ENCODE measurements around the gene KIF26B. TPM values are rescaled to one million over a fixed set of nuclear protein-coding genes. Genes with fewer than 3 reads are reported as not detected.

KIF26B gene
- polyA plus RNA-seq, 1 of the 3 experiments (the other 2 are of a cell fraction): 2.6 TPM

GRCh38 chr1:245488346-245489129 is 333.8 kb downstream of the KIF26B start (continued):
- TF ChIP-seq ZBTB33 (IDR thresholded peaks at IDR 0.05; ENCODE audit: borderline replicate concordance, low read depth) (no peak), MXI1 (IDR thresholded peaks at IDR 0.05; ENCODE audit: low read depth, low read length) (no peak), GATA2 (CRISPR knock-in tag; IDR thresholded peaks at IDR 0.05) (no peak), NRF1 (IDR thresholded peaks at IDR 0.05; ENCODE audit: low read depth, low read length) (no peak), NFIC (IDR thresholded peaks at IDR 0.05; ENCODE audit: borderline replicate concordance) (no peak), EP300 (IDR thresholded peaks at IDR 0.05; ENCODE audit: borderline replicate concordance in 1 of 2, low read depth in 1 of 2, low read length in 1 of 2) (no peak), TEAD4 (IDR thresholded peaks at IDR 0.05; ENCODE audit: borderline replicate concordance, insufficient read depth) (no peak)

- DNase-seq: no peak
- Histone ChIP-seq H3K4me3 (ENCODE audit: low read depth in 2 of 2, low read length in 1 of 2) (no peak overlapping the region), H3K4me2 (no peak overlapping the region), H4K20me1 (ENCODE audit: insufficient read depth) (no peaks in the 10 kb centered on the region), H3K9me2 (no peaks in the 10 kb centered on the region), H3K4me1 (ENCODE audit: control insufficient read depth in 1 of 2, insufficient read depth in 2 of 2, low read depth in 1 of 2, low read length in 1 of 2) (peaks cover 0 to 2% of the 10 kb centered on the region in 2 experiments; a peak in 1 of 4 replicates), H3K36me3 (replicated peaks in 1 of 2; ENCODE audit: control insufficient read depth in 1 of 2, insufficient read depth in 2 of 2, low read length in 1 of 2) (peaks cover 0 to 23% of the 10 kb centered on the region in 2 experiments), H3K9me3 (no peaks in the 10 kb centered on the region), H3K79me2 (ENCODE audit: insufficient read depth) (no peaks in the 10 kb centered on the region), H3F3A (replicated peaks; ENCODE audit: insufficient read depth) (no peaks in the 10 kb centered on the region), H3K27ac (ENCODE audit: low read depth in 2 of 2, low read length in 1 of 2) (no peak overlapping the region), H3K27me3 (ENCODE audit: insufficient read depth) (no peaks in the 10 kb centered on the region), H3K9ac (no peak overlapping the region), H2AFZ (ENCODE audit: low read depth) (no peak overlapping the region)
- 66% methylated on average over 2 of the region's 2 CpGs for WGBS (ENCODE audit: low lambda C conversion rate)
- TF ChIP-seq FOXM1 (IDR thresholded peaks at IDR 0.05; ENCODE audit: low read depth): no peak
- no peak for TF ChIP-seq EZH2phosphoT487 (IDR thresholded peaks at IDR 0.05; ENCODE audit: borderline replicate concordance, low read depth)
- TF ChIP-seq MAX (IDR thresholded peaks at IDR 0.05; ENCODE audit: low read depth): no peak
- TF ChIP-seq MEF2A (IDR thresholded peaks at IDR 0.05; ENCODE audit: borderline replicate concordance, low read depth): no peak
- TF ChIP-seq GABPA (IDR thresholded peaks at IDR 0.05; ENCODE audit: low read depth): no peak
- TF ChIP-seq SMC3 (IDR thresholded peaks at IDR 0.05; ENCODE audit: low read depth, low read length): no peak
- CTCF ChIA-PET: interaction anchor here (2.1 kb wide), 1 partner anchor 22 kb away, joined by 5 read pairs; no protein-coding TSS in a partner anchor
- POLR2A ChIA-PET: no interaction called here
Measured at GRCh38 chr1:245489838-245490237, 335.1 kb downstream of the KIF26B start.

- POLR2A ChIA-PET: no interaction called here
- no peaks in the 10 kb centered on the region for H4K20me1 ChIP-seq (ENCODE audit: insufficient read depth)
- H3K4me1 ChIP-seq (ENCODE audit: control insufficient read depth in 1 of 2, insufficient read depth in 2 of 2, low read depth in 1 of 2, low read length in 1 of 2): peaks cover 0 to 2% of the 10 kb centered on the region in 2 experiments; a peak in 1 of 4 replicates
- peaks cover 8% of the 10 kb centered on the region for H3F3A ChIP-seq (replicated peaks; ENCODE audit: insufficient read depth)
- H3K9me3 ChIP-seq: 0 out of 2 replicates have a peak, but pooled peaks cover 5% of the 10 kb centered on the region
- TF ChIP-seq NFIC (IDR thresholded peaks at IDR 0.05; ENCODE audit: borderline replicate concordance): no peak
- no peak for TF ChIP-seq MEF2A (IDR thresholded peaks at IDR 0.05; ENCODE audit: borderline replicate concordance, low read depth)
- TF ChIP-seq FOXJ3 (CRISPR knock-in tag; IDR thresholded peaks at IDR 0.05): no peak
- TF ChIP-seq CTCF (IDR thresholded peaks at IDR 0.05): peak; percentile 22; the same call in 1 of the 2 replicates
- TF ChIP-seq NRF1 (IDR thresholded peaks at IDR 0.05; ENCODE audit: low read depth, low read length): no peak
- no peak for TF ChIP-seq USF2 (IDR thresholded peaks at IDR 0.05; ENCODE audit: borderline replicate concordance, low read depth, low read length)
- peaks cover 0 to 17% of the 10 kb centered on the region in 2 experiments for H3K36me3 ChIP-seq (replicated peaks in 1 of 2; ENCODE audit: control insufficient read depth in 1 of 2, insufficient read depth in 2 of 2, low read length in 1 of 2)
- no peak overlapping the region for H3K4me3 ChIP-seq (ENCODE audit: low read depth in 2 of 2, low read length in 1 of 2)
- no peaks in the 10 kb centered on the region for H3K27me3 ChIP-seq (ENCODE audit: insufficient read depth)
- H3K27ac ChIP-seq (ENCODE audit: low read depth in 2 of 2, low read length in 1 of 2): no peak overlapping the region
- DNase-seq: no peak
- no peak overlapping the region for H3K9ac ChIP-seq
- no peaks in the 10 kb centered on the region for H3K9me2 ChIP-seq
- H3K4me2 ChIP-seq: no peak overlapping the region
- no peak overlapping the region for H2AFZ ChIP-seq (ENCODE audit: low read depth)
- CTCF ChIA-PET: no interaction called here
- 79% methylated on average over 5 of the region's 5 CpGs for WGBS (ENCODE audit: low lambda C conversion rate)
- H3K79me2 ChIP-seq (ENCODE audit: insufficient read depth): no peaks in the 10 kb centered on the region
Measured at GRCh38 chr1:245493029-245493428, 338.2 kb downstream of the KIF26B start.

All from SK-N-SH (cell line).